ENCODE results near the gene CDAN1. TPM values are rescaled to one million over a fixed set of nuclear protein-coding genes. Genes with fewer than 3 reads are reported as not detected.

The CDAN1 gene
- total RNA-seq = 10.0 and 14.1 TPM in 2 replicates

DNA sequence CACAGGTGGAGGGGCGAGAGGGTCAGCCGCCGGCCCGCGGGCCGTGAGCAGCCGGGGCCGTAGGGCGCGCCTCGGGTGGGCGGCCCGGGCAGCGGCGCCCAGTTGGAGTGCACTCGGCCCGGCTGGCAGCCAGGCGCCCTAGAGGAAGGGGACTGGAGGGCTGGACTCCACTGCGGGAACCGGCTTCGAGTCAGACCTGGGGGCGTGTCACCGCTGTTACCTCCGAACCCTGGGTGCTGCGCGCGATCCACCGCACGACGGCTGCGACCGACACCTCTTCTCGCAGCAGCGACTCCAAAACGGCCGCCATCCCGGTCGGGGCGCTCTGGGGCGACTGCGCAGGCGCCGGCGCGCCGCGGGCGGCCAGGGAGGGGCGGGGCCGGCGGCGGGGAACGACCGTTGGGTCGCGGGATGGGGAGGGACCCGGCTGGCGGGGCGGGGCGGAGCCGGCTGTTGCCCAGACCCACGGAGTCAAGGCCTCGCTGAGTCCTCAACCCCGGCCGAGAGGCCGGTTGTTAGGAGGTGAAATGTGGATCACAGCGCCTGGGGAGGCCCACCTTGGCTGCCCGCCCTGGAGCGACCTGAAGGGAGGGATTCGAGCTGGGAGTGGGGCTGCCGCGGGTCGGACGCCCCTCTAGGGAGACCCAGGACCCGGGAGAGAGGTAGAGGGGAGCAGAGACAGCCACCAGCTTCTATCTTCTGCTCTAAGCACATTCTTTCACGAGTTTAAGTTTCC is at the start of gene CDAN1:
CDAN1 (minus strand) TSS at position 336 of the 736 bp plus-strand sequence; CDS start at position 310, 26 bp downstream.

Other genes with a start within 250 kb of the CDAN1 start
- 100 and 189 TPM in 2 replicates for gene ZNF106, start 246.0 kb downstream of the CDAN1 start, total RNA-seq
- gene SNAP23, start 241.5 kb downstream of the CDAN1 start, total RNA-seq = 76.9 and 101 TPM in 2 replicates
- gene LRRC57, start 188.3 kb downstream of the CDAN1 start, total RNA-seq = 16.9 and 19.5 TPM in 2 replicates
- gene HAUS2, start 188.3 kb downstream of the CDAN1 start, total RNA-seq = 23.8 and 51.2 TPM in 2 replicates
- gene STARD9, start 161.5 kb downstream of the CDAN1 start, total RNA-seq = 13.1 and 13.7 TPM in 2 replicates
- 8.9 and 11.8 TPM in 2 replicates for gene TTBK2, start 183.7 kb upstream of the CDAN1 start, total RNA-seq